GM21619 (cell line): Measurements from ENCODE around the gene TNPO2.

Source experiments
- ATAC-seq: cut with Tn5 transposase; IDR thresholded peaks from one replicate; pipeline ENCODE4 v1.9.1; 2021; ENCODE audit not compliant: unreplicated experiment

Gene TNPO2

DNA sequence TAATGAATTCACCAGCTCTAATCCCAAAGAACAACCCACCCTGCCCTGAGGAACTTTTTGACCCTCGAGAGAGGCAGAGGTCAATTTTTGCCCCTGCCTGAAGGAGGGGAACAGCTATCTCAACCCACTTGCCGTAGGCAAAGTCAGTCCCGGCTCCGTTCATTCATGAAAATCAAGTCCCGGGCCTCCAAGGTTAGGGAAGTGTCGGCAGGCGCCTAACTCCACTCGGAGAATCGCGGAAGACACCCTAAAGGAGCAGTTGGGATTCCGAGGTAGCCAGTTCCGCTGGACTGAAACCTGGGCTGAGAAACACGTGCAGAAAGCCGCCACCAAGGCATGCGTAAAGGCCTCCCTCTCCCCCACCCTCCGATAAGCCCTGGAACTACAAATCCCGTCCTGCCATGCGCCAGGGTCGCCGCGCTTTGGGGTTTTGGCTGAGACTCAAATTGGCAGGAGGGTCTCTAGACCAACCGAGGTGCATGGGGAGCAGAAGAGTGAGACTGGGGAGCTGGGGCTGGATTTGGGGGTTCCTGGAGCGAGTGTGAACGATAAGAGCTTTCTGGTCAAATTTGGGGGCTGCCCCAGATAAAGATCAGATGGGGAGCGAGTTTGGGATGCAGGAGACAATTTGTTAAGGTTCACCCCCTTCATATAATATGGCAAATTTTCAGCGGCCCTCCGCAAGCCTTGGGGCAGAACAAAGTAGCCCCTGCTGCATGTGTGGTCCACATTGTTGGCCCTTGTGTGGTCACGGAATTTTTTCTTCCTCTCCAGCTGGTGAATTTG, at the start of gene TNPO2:
Gene TNPO2 (minus strand): TSS at position 292 of the 786 bp plus-strand sequence. CDS start 2,955 bp downstream, outside the sequence.
- ATAC-seq: no peak

DNA sequence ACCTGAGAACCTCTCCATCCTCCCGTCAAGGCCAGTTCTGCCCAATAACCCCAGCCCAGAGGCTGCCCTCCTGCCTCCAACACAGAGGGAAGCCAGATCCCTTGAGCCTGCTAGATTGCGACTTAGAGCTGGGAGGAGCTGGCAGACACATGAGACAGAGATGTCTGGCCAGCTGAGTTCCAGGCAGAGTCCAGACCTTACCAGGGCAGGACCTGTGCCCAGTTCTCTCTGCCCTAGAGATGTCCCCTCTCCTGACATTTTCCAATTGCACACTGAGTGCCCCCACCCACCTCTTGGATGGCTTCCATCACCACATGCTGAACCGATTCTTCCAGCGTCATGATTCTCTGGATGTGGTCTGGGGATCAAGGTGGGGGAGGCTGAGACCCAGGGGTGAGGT, 48.6 kb upstream of the TNPO2 start:
- no peak for ATAC-seq

- no peak for ATAC-seq
Measured at GRCh38 chr19:12770922-12771321, 47.2 kb upstream of the TNPO2 start.

GRCh38 chr19:12769689-12770088, 46.0 kb upstream of the TNPO2 start:
- no peak for ATAC-seq

DNA sequence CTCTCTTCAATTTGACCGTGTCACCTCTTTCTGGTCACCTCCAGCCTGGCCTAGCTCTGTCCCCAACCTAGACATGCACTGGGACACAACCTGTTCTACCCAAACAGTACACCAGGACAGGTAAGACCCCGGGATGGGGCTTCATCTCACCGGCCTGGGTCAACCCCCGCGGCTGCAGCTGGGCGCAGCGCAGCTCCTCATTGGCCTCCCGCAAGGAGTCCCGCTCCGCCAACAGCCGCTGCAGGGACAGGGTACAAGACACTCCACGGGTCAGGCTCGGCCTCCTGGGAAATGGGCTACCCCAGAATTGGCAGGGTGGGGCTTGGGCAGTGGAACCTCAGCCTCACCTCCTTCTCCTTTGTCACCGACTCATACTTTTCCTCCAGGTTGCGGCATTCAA, 43.9 kb upstream of the TNPO2 start:
- no peak for ATAC-seq

GRCh38 chr19:12767150-12767549, 43.4 kb upstream of the TNPO2 start:
- ATAC-seq: no peak

- ATAC-seq: no peak
Measured at GRCh38 chr19:12766051-12766521, 42.4 kb upstream of the TNPO2 start.

DNA sequence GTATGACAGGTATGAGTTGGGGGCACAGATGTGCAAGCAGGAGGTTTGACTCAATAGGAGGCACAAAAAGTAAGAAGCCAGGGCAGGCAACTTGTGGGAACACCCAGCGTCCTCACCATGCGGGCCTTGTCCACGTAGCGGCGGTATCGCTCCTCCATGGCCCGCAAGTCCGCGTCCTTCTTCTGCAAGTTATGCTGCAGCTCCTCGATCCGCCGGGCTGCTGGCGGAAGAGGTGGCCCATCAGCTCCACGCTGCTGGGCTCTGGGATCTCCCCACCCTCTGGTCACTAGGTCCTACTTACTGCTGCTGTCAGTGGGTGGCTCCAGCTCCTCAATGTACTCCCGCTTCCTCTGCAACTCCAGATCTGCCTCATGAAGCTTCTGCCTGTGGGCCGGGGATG, 41.0 kb upstream of the TNPO2 start:
- ATAC-seq: no peak

- no peak for ATAC-seq
Measured at GRCh38 chr19:12763100-12763499, 39.4 kb upstream of the TNPO2 start.

- ATAC-seq: no peak
Measured at GRCh38 chr19:12759686-12760085, 36.0 kb upstream of the TNPO2 start.

DNA sequence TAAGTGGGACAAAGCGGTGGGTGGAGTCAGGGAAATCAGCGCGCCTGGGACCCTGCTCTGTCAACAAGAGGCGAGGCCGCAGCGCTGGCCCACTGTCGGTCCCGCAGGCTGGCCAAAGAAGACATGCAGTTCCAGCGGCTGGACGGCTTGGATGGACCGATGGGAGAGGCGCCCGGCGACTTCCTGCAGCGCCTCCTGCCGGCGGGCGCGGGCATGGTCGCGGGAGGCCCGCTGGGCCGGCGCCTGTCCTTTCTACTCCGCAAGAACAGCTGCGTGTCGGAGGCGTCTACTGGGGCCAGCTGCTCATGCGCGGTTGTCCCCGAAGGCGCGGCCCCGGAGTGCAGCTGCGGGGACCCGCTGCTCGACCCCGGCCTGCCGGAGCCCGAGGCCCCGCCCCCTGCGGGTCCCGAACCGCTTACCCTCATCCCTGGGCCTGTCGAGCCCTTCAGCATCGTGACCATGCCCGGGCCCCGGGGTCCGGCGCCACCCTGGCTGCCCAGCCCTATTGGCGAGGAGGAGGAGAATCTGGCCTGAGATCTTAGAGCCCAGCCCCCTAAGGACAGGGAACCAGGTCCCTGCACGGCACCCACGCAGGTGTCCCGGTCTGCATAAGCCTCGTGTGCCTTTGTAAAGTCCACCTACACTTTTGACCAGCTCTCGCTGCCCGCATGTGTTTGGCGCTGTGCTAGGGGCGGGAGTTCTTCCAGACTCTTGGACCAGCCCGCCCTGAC, 34.0 kb upstream of the TNPO2 start:
- no peak for ATAC-seq

DNA sequence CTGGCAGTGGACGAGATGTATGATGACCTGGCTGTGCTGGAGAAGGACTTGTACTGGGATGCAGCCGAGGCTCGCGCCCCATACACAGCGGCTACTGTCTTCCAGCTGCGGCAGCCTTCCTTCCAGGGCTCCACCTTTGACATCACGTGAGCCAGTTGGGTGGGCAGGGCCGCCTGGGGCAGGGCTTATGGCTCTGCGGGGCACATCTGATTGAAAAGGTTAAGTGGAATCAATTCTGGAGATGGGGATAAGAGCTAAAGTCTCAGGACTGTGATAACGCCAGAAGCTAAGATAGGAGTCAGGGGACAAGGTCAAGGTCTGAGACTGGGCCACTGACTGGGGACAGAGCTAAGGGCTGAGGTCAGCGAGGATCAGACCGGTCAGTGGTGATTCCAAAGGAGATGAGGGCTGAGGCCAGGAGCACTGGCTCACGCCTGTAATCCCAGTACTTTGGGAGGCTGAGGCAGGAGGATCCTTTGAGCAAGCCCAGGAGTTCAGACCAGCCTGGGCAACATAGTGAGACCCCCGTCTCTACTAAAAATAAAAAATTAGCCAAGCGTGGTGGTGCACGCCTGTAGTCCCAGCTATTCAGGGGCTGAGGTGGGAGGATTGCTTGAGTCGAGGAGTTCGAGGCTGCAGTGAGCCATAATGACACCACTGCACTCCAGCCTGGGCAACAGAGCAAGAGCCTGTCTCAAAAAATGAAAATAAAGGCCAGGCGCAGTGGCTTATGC, 32.6 kb upstream of the TNPO2 start:
- ATAC-seq: no peak

- ATAC-seq: no peak
Measured at GRCh38 chr19:12754465-12755196, 30.9 kb upstream of the TNPO2 start.

- no peak for ATAC-seq
Measured at GRCh38 chr19:12752056-12752781, 28.5 kb upstream of the TNPO2 start.

DNA sequence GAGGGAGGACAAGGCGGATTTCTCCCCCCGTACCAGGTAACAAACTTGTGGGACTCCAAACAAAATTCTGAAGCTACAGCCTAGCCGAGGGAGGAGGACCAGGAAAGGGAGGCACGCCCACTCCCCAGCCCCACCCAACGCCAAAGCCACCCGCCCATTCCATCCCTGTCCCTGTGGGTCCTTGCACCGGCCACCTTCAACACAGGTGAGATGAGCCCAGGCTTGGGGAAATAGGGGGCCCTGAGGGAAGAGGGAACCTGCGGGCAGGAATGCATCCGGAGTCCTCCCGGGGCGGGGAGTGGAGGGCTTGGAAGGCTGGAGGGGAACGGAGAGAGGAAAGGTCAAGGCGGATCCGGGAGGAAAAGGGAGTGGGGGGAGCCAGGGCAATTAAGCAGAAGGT, 27.9 kb upstream of the TNPO2 start, which contains the start of gene BEST2:
Gene BEST2 (plus strand): TSS at position 157 of the 400 bp plus-strand sequence. CDS start 802 bp downstream, outside the sequence.
- ATAC-seq: no peak

DNA sequence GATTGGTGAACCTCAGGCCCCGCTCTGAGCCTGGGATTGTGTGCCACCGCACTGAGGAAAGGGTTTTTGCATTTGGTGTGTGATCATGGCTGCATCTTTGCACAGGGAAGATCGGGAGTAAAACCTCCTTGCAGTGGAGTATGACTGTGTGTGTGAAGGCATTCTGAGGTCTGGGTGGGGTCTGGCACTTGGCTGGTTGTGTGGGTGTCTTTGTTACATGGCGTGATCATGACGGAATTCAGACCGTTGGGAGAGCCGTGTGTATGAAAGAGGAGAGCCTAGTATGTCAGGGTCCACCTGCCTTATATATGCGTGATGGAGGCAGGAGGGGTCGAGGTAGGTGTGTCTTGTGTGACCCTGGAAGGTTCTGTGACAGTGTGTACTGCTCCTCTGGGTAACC, 27.1 kb upstream of the TNPO2 start:
- ATAC-seq: no peak

GRCh38 chr19:12749938-12750521, 26.3 kb upstream of the TNPO2 start:
- no peak for ATAC-seq

DNA sequence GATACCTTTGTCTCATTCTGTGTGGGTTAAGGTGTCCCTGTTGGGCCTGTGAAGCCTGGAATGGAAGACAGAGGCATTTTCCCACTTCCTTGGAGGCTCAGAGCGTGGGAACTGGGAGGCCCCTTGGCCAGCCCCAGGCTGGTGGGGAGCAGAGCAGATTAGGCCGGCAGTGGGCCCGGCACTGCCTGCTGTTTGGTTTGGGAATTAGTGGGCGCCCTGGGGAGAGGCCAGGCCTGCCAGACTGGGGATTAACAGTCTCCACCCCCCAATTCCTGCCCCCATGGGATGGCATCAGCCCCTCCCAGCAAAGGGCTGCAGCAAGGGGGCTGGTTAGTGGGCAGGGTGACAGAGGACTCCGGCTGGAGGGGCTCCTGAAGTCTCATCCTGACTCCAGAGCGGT, 24.8 kb upstream of the TNPO2 start:
- no peak for ATAC-seq

GRCh38 chr19:12745166-12745897, 21.6 kb upstream of the TNPO2 start:
- no peak for ATAC-seq
